SJSA1 (cell line): ENCODE data around the gene KIF5A. TPM values are rescaled to one million over a fixed set of nuclear protein-coding genes. Genes with fewer than 3 reads are reported as not detected.
"Not testable (repeated sequence)": the region's sequence is repeated elsewhere in the genome, so short reads cannot be mapped to it uniquely, and the experiment has no call there.

ENCODE experiments used
- DNase-seq, 2 experiments: peaks; one replicate each; pipeline ENCODE4 v3.0.0-alpha.2; 2015 to 2020; ENCODE audit warnings: low spot score in 2 of 2, low read depth in 1 of 2
- H3K27ac ChIP-seq: fragments of 250-450 bp; sonication (Bioruptor Pico); 2 replicates; pipeline ENCODE4 v1.5.1; 2020; ENCODE audit warnings: mild to moderate bottlenecking, moderate library complexity
- H3K27me3 ChIP-seq: fragments of 250-450 bp; sonication (Bioruptor Pico); replicated peaks from 2 replicates; pipeline ENCODE4 v1.5.1; 2020; ENCODE audit warnings: mild to moderate bottlenecking, moderate library complexity
- H3K36me3 ChIP-seq: fragments of 250-450 bp; sonication (Bioruptor Pico); 2 replicates; pipeline ENCODE4 v1.5.1; 2020; ENCODE audit warnings: mild to moderate bottlenecking
- H3K4me1 ChIP-seq: fragments of 250-450 bp; sonication (Bioruptor Pico); replicated peaks from 2 replicates; pipeline ENCODE4 v1.6.1; 2021; ENCODE audit warnings: mild to moderate bottlenecking
- H3K4me3 ChIP-seq: fragments of 250-450 bp; sonication (Bioruptor Pico); 2 replicates; pipeline ENCODE4 v1.5.1; 2020; ENCODE audit warnings: mild to moderate bottlenecking
- H3K9me3 ChIP-seq: fragments of 250-450 bp; sonication (Bioruptor Pico); replicated peaks from 2 replicates; pipeline ENCODE4 v1.5.1; 2020; ENCODE audit warnings: mild to moderate bottlenecking
- total RNA-seq: library from RNA; depleted of rRNA; stranded (reverse); fragments of >200 nt; shearing (Covaris generic); gene quantifications from 2 replicates; pipeline ENCODE4 v1.2.3, GENCODE V29; 2014

KIF5A gene
- total RNA-seq, 1 experiment from 2014 or later: 2.1 TPM

GRCh38 chr12:57616383-57617101, 66.7 kb downstream of the KIF5A start:
- Histone ChIP-seq H3K27ac (no peak overlapping the region), H3K4me3 (no peak overlapping the region), H3K9me3 (peaks cover 9% of the 10 kb centered on the region), H3K27me3 (peaks cover 18% of the 10 kb centered on the region), H3K36me3 (peaks cover 40% of the 10 kb centered on the region), H3K4me1 (peaks cover 22% of the 10 kb centered on the region)
- peak; percentile 82 for DNase-seq

DNA sequence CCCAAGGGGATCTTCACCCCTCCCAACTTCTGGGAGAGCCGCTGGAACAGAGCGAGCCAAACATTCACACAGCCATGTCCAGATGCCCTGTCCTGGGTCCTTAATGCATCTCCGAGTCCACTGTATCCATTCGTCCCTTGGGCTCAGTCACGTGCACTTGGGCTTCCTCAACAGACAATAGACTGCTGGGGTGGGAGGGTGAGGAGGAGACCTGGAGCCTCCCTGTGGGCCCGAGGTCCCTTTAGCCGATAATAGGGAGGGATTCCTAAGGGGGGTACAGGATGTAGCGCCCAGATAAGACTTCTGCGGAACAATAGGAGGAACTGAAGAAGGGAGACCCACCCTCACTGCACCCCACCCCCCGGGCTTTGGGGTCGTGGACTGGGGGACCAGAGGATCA, 68.1 kb downstream of the KIF5A start:
- no peak for DNase-seq
- no peak overlapping the region for H3K4me3 ChIP-seq
- peaks cover 24% of the 10 kb centered on the region for H3K4me1 ChIP-seq
- H3K36me3 ChIP-seq: peaks cover 38% of the 10 kb centered on the region
- H3K27ac ChIP-seq: no peak overlapping the region
- peaks cover 11% of the 10 kb centered on the region for H3K9me3 ChIP-seq
- peaks cover 30% of the 10 kb centered on the region for H3K27me3 ChIP-seq

DNA sequence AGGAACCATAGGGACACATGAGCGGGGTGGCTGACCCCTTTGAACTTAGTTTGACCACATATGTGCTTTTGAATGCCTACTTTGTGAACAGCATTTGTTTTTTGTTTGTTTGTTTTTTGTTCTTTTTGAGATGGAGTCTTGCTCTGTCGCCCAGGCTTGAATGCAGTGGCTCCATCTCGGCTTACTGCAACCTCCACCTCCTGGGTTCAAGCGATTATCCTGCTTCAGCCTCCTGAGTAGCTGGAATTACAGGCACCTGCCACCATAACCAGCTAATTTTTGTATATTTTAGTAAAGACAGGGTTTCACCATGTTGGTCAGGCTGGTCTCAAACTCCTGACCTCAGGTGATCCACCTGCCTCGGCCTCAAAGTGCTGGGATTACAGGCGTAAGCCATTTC, 68.6 kb downstream of the KIF5A start:
- DNase-seq: peak in 1 of 2 experiments; percentile 85
- Histone ChIP-seq H3K36me3 (peaks cover 33% of the 10 kb centered on the region), H3K27me3 (peaks cover 35% of the 10 kb centered on the region), H3K9me3 (peaks cover 11% of the 10 kb centered on the region), H3K4me1 (peaks cover 24% of the 10 kb centered on the region)
- not testable (repeated sequence) for H3K4me3 ChIP-seq, H3K27ac ChIP-seq

GRCh38 chr12:57618966-57619433, 69.2 kb downstream of the KIF5A start:
- Histone ChIP-seq H3K27me3 (peaks cover 41% of the 10 kb centered on the region), H3K4me1 (peaks cover 21% of the 10 kb centered on the region), H3K27ac (no peak overlapping the region), H3K4me3 (no peak overlapping the region), H3K36me3 (peaks cover 27% of the 10 kb centered on the region), H3K9me3 (peaks cover 11% of the 10 kb centered on the region)
- peak in 1 of 2 experiments; percentile 78 for DNase-seq

DNA sequence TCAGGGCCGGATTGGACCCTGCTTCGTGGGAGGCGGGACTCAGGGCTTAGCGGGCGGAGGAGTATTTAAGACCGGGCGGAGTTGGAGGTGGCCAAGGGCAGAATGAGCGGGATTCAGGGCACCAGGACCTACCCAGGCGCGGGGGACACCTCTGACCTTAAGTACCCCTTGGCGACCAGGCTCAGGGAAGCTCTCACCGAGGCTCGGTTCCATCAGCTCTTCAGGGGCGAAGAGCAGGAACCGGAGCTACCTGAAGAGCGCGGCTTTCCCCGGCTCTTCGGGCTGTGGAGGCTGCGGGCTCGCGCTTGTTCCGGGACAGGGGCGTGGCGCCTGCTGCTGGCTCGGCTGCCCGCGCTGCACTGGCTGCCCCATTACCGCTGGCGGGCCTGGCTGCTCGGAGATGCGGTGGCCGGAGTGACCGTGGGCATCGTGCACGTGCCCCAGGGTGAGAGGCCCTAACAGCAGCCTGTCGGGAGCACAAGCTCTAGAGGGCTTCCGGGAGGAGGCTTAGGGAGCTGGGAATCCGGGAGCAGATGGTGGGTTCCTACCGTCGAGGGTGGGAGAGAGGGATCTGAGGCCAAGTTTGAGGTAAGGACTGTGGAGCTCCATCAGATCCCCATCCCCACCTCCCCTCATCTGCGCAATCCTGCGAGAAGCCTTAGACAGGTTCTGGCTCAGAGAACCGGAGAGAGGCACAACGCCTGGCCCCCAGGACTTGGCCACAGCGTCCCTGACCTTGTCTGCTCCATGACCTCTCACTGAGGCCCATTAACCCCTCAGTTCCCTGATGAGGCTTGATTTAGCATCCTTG, 69.8 kb downstream of the KIF5A start:
- peaks cover 21% of the 10 kb centered on the region for H3K36me3 ChIP-seq
- H3K27me3 ChIP-seq: peaks cover 46% of the 10 kb centered on the region
- peaks cover 19% of the 10 kb centered on the region for H3K4me1 ChIP-seq
- peaks cover 11% of the 10 kb centered on the region for H3K9me3 ChIP-seq
- no peak overlapping the region for H3K27ac ChIP-seq
- peak in 1 of 2 experiments; percentile 97 for DNase-seq
- no peak overlapping the region for H3K4me3 ChIP-seq

- H3K4me1 ChIP-seq: peaks cover 19% of the 10 kb centered on the region
- H3K4me3 ChIP-seq: no peak overlapping the region
- peaks cover 46% of the 10 kb centered on the region for H3K27me3 ChIP-seq
- peaks cover 11% of the 10 kb centered on the region for H3K9me3 ChIP-seq
- peak in 1 of 2 experiments; percentile 79 for DNase-seq
- H3K27ac ChIP-seq: no peak overlapping the region
- peaks cover 15% of the 10 kb centered on the region for H3K36me3 ChIP-seq
These were observed 70.5 kb downstream of the KIF5A start for GRCh38 chr12:57620245-57620935.

DNA sequence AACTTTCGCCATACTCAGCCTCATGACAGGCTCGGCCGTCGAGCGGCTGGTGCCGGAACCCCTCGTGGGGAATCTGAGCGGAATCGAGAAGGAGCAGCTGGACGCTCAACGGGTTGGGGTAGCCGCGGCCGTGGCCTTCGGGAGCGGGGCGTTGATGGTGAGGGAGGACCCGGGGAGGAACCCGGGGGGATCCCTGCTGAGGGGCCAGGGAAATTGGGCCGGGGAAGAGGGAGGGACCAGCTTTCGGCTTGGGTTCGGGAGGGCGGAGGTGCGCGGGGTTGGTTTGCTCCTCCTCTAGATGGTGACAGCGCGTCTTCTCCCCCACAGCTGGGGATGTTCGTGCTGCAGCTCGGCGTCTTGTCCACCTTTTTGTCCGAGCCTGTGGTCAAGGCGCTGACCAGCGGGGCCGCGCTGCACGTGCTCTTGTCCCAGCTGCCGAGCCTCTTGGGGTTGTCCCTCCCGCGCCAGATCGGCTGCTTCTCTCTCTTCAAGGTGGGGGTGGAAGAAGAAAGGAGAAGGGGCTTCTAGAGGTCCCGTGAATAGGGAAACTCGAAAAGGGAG, 71.2 kb downstream of the KIF5A start:
- Histone ChIP-seq H3K36me3 (peaks cover 13% of the 10 kb centered on the region), H3K9me3 (peaks cover 11% of the 10 kb centered on the region), H3K27ac (no peak overlapping the region), H3K4me1 (peaks cover 19% of the 10 kb centered on the region), H3K27me3 (peaks cover 46% of the 10 kb centered on the region), H3K4me3 (peak overlapping the region; percentile 26)
- peak in 1 of 2 experiments; percentile 98 for DNase-seq

DNA sequence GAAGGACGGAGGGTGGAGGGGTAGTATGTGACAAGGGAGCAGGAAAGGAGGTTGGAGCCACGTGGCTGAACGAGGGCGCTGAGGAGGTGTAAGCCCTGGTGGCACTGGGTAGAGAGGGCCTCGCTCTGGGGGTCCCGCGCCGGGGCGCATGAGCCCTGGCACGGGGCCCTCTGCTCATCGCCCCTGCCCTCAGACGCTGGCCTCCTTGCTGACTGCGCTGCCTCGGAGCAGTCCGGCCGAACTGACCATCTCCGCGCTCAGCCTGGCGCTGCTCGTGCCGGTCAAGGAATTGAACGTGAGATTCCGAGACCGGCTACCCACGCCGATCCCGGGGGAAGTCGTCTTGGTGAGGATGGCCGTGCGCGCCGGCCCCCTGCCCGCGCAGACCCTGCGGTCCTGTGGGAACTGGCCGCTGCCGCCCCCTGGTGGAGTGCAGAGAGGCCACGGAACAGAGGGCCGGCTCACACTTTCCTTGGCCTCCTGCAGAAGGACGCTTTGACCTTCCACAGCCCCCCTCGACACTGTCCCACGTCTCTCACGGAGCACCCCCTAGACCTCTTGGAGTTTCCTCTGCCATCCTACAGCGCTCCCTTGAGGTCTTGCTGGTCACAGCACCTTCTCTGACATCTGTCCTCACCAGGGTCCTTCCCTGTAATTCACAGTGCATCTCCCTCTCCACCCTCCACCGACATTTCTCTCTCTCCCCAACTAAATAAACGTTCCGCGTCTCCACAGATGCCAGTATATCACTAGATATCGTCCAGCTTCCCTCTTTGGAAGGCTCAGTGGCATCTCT, 71.9 kb downstream of the KIF5A start:
- H3K27me3 ChIP-seq: peaks cover 46% of the 10 kb centered on the region

DNA sequence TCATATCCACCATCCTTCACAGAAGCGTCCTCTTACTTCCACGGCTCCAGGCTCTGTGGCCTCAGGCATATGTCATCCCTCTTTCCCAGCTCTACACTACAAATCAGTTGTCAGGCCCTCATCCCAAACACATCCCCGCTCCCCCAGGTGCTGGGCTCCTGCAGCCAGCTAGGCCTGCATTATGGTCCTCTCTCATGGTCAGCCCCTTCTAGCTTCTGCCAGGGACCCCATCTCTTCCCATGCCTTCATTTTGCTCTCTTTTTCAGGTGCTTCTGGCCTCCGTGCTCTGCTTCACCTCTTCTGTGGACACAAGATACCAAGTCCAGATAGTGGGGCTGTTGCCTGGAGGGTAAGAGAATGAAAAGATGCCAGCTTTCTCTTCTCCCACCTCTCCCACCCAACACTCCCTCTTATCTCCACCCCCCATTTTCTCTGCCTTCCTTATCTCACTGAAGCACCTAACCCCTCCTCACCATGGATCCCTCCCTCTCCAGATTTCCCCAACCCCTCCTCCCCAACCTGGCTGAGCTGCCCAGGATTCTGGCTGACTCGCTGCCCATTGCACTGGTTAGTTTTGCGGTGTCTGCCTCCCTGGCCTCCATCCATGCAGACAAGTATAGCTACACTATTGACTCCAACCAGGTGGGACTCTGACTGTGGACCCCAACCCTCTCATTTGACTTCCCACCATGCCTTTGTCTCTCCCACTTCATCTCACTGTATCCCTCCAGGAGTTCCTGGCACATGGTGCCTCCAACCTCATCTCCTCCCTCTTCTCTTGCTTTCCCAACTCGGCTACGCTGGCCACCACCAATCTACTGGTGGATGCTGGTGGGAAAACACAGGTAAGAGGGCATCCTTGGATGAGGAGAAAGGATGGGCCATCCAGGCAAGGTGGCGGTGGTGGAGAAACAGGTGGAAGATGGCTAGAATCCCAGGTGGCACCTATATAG, 72.7 kb downstream of the KIF5A start:
- peaks cover 19% of the 10 kb centered on the region for H3K36me3 ChIP-seq
- peaks cover 46% of the 10 kb centered on the region for H3K27me3 ChIP-seq
- peak; percentile 79 to 95 for DNase-seq
- H3K9me3 ChIP-seq: peaks cover 11% of the 10 kb centered on the region
- H3K4me1 ChIP-seq: peaks cover 17% of the 10 kb centered on the region
- no peak overlapping the region for H3K27ac ChIP-seq
- H3K4me3 ChIP-seq: no peak overlapping the region

More for the DNA sequence above, 71.9 kb downstream of the KIF5A start:
- H3K4me3 ChIP-seq: peak overlapping the region; percentile 26
- peaks cover 13% of the 10 kb centered on the region for H3K36me3 ChIP-seq
- H3K27ac ChIP-seq: no peak overlapping the region
- peaks cover 11% of the 10 kb centered on the region for H3K9me3 ChIP-seq
- H3K4me1 ChIP-seq: peaks cover 17% of the 10 kb centered on the region
- peak in 1 of 2 experiments; percentile 100 for DNase-seq

- Histone ChIP-seq H3K27ac (no peak overlapping the region), H3K27me3 (peaks cover 46% of the 10 kb centered on the region), H3K4me1 (peaks cover 17% of the 10 kb centered on the region), H3K4me3 (no peak overlapping the region), H3K9me3 (peaks cover 11% of the 10 kb centered on the region), H3K36me3 (peaks cover 27% of the 10 kb centered on the region)
- peak in 1 of 2 experiments; percentile 80 for DNase-seq
These were observed 73.5 kb downstream of the KIF5A start for GRCh38 chr12:57623385-57623784.

DNA sequence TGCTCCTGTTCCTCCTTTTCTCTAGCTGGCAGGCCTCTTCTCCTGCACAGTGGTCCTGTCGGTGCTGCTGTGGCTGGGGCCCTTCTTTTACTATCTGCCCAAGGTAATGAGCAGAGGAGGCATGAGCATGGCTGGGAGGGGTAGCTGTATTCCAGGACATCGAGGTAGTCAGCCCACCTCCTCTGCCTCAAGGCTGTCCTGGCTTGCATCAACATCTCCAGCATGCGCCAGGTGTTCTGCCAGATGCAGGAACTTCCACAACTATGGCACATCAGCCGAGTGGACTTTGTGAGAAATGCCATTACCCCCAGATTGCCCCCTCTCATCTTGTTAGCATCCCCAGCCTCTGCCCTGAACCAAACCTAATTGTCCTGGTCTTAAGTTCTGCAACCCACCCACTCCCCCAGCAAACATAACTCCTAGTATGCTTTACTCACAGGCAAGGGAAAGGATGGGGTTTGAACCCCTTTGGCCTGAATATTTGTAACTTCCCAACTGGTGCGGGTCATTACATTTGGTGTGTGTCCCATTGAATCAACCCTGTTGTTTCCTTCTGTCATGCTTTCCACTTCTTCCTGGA, 74.1 kb downstream of the KIF5A start:
- H3K36me3 ChIP-seq: peaks cover 32% of the 10 kb centered on the region
- DNase-seq: peak; percentile 80 to 95
- H3K9me3 ChIP-seq: peaks cover 11% of the 10 kb centered on the region
- peaks cover 46% of the 10 kb centered on the region for H3K27me3 ChIP-seq
- peaks cover 17% of the 10 kb centered on the region for H3K4me1 ChIP-seq
- no peak overlapping the region for H3K4me3 ChIP-seq
- no peak overlapping the region for H3K27ac ChIP-seq
